Gastroesophageal sphincter (tissue), 3 donors: ENCODE measurements around the gene GPHA2.

Source experiments
- EP300 ChIP-seq: sonication (generic); formaldehyde crosslinking; IDR thresholded peaks from one replicate; pipeline ENCODE4 v1.6.1; 2017; ENCODE audit warnings: antibody characterized with exemption, mild to moderate bottlenecking
- POLR2A ChIP-seq, 2 donors: fragments of 450-650 bp; IDR thresholded peaks; one replicate each; pipeline ENCODE4 v1.6.1; 2017; ENCODE audit warnings: antibody characterized with exemption in 2 of 2, mild to moderate bottlenecking in 2 of 2, moderate library complexity in 1 of 2
- TF ChIP-seq, protein P1 (sequence below), 4 experiments: fragments of 200-600 bp in 2 of 4; fragments of 450-650 bp in 2 of 4; sonication (generic) in 1 of 4; IDR thresholded peaks; one replicate each; pipeline ENCODE4 v1.5.1; 2017 to 2019; ENCODE audit warnings: antibody characterized with exemption in 4 of 4, mild to moderate bottlenecking in 2 of 4, moderate library complexity in 2 of 4

DNA sequence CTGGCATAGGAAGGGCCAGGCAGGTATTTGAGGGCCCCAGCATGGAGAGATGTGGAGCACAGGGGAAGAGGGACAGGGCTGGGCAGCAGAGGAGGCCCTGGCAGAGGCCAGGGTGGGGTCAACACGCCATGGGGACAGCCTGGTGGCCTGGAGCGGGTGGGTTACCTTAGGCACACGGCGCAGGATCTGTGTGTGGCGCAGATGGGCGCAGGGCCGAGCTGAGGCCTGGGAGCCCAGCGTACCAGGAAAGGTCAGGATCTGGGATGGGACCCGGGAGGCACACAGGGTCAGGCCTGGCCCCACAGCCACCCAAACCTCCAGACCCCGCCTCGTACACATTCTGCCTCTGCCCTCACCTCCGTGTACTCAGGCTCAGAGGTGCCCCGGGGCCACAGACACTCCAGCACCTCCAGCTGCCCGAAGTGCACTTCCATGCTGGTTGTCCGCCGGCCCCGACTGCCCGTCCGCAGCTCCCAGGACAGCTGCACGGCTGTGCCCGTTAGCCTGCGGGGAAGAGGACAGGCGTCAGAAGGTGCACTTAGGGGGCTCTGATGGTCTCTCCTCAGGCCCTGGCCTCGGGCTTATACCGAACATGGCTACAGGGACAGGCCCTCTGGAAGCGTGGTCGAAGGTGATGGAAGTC lies 25.1 kb downstream of the GPHA2 start:
- TF ChIP-seq, protein P1, sequence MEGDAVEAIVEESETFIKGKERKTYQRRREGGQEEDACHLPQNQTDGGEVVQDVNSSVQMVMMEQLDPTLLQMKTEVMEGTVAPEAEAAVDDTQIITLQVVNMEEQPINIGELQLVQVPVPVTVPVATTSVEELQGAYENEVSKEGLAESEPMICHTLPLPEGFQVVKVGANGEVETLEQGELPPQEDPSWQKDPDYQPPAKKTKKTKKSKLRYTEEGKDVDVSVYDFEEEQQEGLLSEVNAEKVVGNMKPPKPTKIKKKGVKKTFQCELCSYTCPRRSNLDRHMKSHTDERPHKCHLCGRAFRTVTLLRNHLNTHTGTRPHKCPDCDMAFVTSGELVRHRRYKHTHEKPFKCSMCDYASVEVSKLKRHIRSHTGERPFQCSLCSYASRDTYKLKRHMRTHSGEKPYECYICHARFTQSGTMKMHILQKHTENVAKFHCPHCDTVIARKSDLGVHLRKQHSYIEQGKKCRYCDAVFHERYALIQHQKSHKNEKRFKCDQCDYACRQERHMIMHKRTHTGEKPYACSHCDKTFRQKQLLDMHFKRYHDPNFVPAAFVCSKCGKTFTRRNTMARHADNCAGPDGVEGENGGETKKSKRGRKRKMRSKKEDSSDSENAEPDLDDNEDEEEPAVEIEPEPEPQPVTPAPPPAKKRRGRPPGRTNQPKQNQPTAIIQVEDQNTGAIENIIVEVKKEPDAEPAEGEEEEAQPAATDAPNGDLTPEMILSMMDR (IDR thresholded peaks at IDR 0.05), result no peak
- TF ChIP-seq POLR2A (IDR thresholded peaks at IDR 0.05) (no peak), EP300 (no peak)
